ENCODE data around the gene LEMD1.
"Not testable (repeated sequence)": the region's sequence is repeated elsewhere in the genome, so short reads cannot be mapped to it uniquely, and the experiment has no call there.

Gene LEMD1

GRCh38 chr1:205424901-205425600 is 3.2 kb upstream of the LEMD1 start:
- Mint-ChIP-seq H3K9me3 (no peaks in the 10 kb centered on the region), H3K27me3 (ENCODE audit: low read depth) (peaks cover 75% of the 10 kb centered on the region), H3K36me3 (ENCODE audit: low read depth) (no peaks in the 10 kb centered on the region), H3K4me3 (no peak overlapping the region), H3K4me1 (ENCODE audit: low read depth) (no peaks in the 10 kb centered on the region), H3K27ac (no peak overlapping the region)

- no peaks in the 10 kb centered on the region for H3K9me3 Mint-ChIP-seq
- no peaks in the 10 kb centered on the region for H3K4me1 Mint-ChIP-seq (ENCODE audit: low read depth)
- no peaks in the 10 kb centered on the region for H3K36me3 Mint-ChIP-seq (ENCODE audit: low read depth)
- peaks cover 73% of the 10 kb centered on the region for H3K27me3 Mint-ChIP-seq (ENCODE audit: low read depth)
- H3K27ac Mint-ChIP-seq, result no peak overlapping the region
- H3K4me3 Mint-ChIP-seq, result no peak overlapping the region
These were observed 2.1 kb upstream of the LEMD1 start for GRCh38 chr1:205423814-205424399.

- no peaks in the 10 kb centered on the region for H3K36me3 Mint-ChIP-seq (ENCODE audit: low read depth)
- H3K27ac Mint-ChIP-seq, result no peak overlapping the region
- no peak overlapping the region for H3K4me3 Mint-ChIP-seq
- H3K27me3 Mint-ChIP-seq (ENCODE audit: low read depth), result peaks cover 68% of the 10 kb centered on the region
- no peaks in the 10 kb centered on the region for H3K9me3 Mint-ChIP-seq
- H3K4me1 Mint-ChIP-seq (ENCODE audit: low read depth), result no peaks in the 10 kb centered on the region
These were observed 1.3 kb upstream of the LEMD1 start for GRCh38 chr1:205422993-205423642.

GRCh38 chr1:205420938-205421337 is 918 bp downstream of the LEMD1 start:
- Mint-ChIP-seq H3K4me1 (ENCODE audit: low read depth) (no peaks in the 10 kb centered on the region), H3K36me3 (ENCODE audit: low read depth) (no peaks in the 10 kb centered on the region), H3K27ac (no peak overlapping the region), H3K4me3 (no peak overlapping the region), H3K9me3 (no peaks in the 10 kb centered on the region), H3K27me3 (ENCODE audit: low read depth) (peaks cover 55% of the 10 kb centered on the region)

- Mint-ChIP-seq H3K4me1 (ENCODE audit: low read depth) (no peaks in the 10 kb centered on the region), H3K9me3 (no peaks in the 10 kb centered on the region), H3K4me3 (no peak overlapping the region), H3K36me3 (ENCODE audit: low read depth) (no peaks in the 10 kb centered on the region), H3K27ac (no peak overlapping the region), H3K27me3 (ENCODE audit: low read depth) (peaks cover 47% of the 10 kb centered on the region)
These were observed 3.8 kb downstream of the LEMD1 start for GRCh38 chr1:205417870-205418635.

GRCh38 chr1:205416322-205416721 is 5.5 kb downstream of the LEMD1 start:
- Mint-ChIP-seq H3K27ac (no peak overlapping the region), H3K27me3 (ENCODE audit: low read depth) (peaks cover 32% of the 10 kb centered on the region), H3K9me3 (no peaks in the 10 kb centered on the region), H3K4me1 (ENCODE audit: low read depth) (no peaks in the 10 kb centered on the region), H3K4me3 (no peak overlapping the region), H3K36me3 (ENCODE audit: low read depth) (no peaks in the 10 kb centered on the region)

- Mint-ChIP-seq H3K9me3 (no peaks in the 10 kb centered on the region), H3K4me3 (no peak overlapping the region), H3K4me1 (ENCODE audit: low read depth) (peaks cover 1% of the 10 kb centered on the region), H3K36me3 (ENCODE audit: low read depth) (no peaks in the 10 kb centered on the region), H3K27me3 (ENCODE audit: low read depth) (peaks cover 26% of the 10 kb centered on the region), H3K27ac (no peak overlapping the region)
These were observed 11.1 kb downstream of the LEMD1 start for GRCh38 chr1:205410581-205411298.

- Mint-ChIP-seq H3K27me3 (ENCODE audit: low read depth) (peaks cover 41% of the 10 kb centered on the region), H3K4me1 (ENCODE audit: low read depth) (peaks cover 1% of the 10 kb centered on the region), H3K36me3 (ENCODE audit: low read depth) (no peaks in the 10 kb centered on the region), H3K4me3 (no peak overlapping the region), H3K9me3 (no peaks in the 10 kb centered on the region), H3K27ac (no peak overlapping the region)
These were observed 13.9 kb downstream of the LEMD1 start for GRCh38 chr1:205407970-205408369.

- H3K36me3 Mint-ChIP-seq (ENCODE audit: low read depth); H3K27ac Mint-ChIP-seq; H3K4me3 Mint-ChIP-seq; H3K9me3 Mint-ChIP-seq; H3K4me1 Mint-ChIP-seq (ENCODE audit: low read depth): not testable (repeated sequence)
- H3K27me3 Mint-ChIP-seq (ENCODE audit: low read depth), result peaks cover 45% of the 10 kb centered on the region
These were observed 15.6 kb downstream of the LEMD1 start for GRCh38 chr1:205406252-205406651.

- H3K27me3 Mint-ChIP-seq (ENCODE audit: low read depth), result peaks cover 36% of the 10 kb centered on the region
- not testable (repeated sequence) for H3K27ac Mint-ChIP-seq; H3K9me3 Mint-ChIP-seq; H3K4me1 Mint-ChIP-seq (ENCODE audit: low read depth); H3K4me3 Mint-ChIP-seq; H3K36me3 Mint-ChIP-seq (ENCODE audit: low read depth)
These were observed 17.4 kb downstream of the LEMD1 start for GRCh38 chr1:205404484-205404883.

GRCh38 chr1:205398586-205398985 is 23.3 kb downstream of the LEMD1 start:
- peaks cover 52% of the 10 kb centered on the region for H3K27me3 Mint-ChIP-seq (ENCODE audit: low read depth)
- H3K4me3 Mint-ChIP-seq, result no peak overlapping the region
- H3K36me3 Mint-ChIP-seq (ENCODE audit: low read depth), result no peaks in the 10 kb centered on the region
- no peaks in the 10 kb centered on the region for H3K9me3 Mint-ChIP-seq
- H3K4me1 Mint-ChIP-seq (ENCODE audit: low read depth), result peaks cover 2% of the 10 kb centered on the region
- H3K27ac Mint-ChIP-seq, result no peak overlapping the region

- peaks cover 2% of the 10 kb centered on the region for H3K4me1 Mint-ChIP-seq (ENCODE audit: low read depth)
- H3K27ac Mint-ChIP-seq, result no peak overlapping the region
- H3K27me3 Mint-ChIP-seq (ENCODE audit: low read depth), result peaks cover 54% of the 10 kb centered on the region
- no peaks in the 10 kb centered on the region for H3K9me3 Mint-ChIP-seq
- H3K4me3 Mint-ChIP-seq, result no peak overlapping the region
- no peaks in the 10 kb centered on the region for H3K36me3 Mint-ChIP-seq (ENCODE audit: low read depth)
These were observed 24.8 kb downstream of the LEMD1 start for GRCh38 chr1:205396967-205397616.

GRCh38 chr1:205395616-205396015 is 26.2 kb downstream of the LEMD1 start:
- Mint-ChIP-seq H3K4me3 (no peak overlapping the region), H3K9me3 (no peaks in the 10 kb centered on the region), H3K27ac (no peak overlapping the region), H3K27me3 (ENCODE audit: low read depth) (peaks cover 61% of the 10 kb centered on the region), H3K4me1 (ENCODE audit: low read depth) (peaks cover 2% of the 10 kb centered on the region), H3K36me3 (ENCODE audit: low read depth) (no peaks in the 10 kb centered on the region)

- Mint-ChIP-seq H3K4me3 (no peak overlapping the region), H3K27me3 (ENCODE audit: low read depth) (peaks cover 54% of the 10 kb centered on the region), H3K36me3 (ENCODE audit: low read depth) (no peaks in the 10 kb centered on the region), H3K9me3 (no peaks in the 10 kb centered on the region), H3K4me1 (ENCODE audit: low read depth) (peaks cover 2% of the 10 kb centered on the region), H3K27ac (no peak overlapping the region)
These were observed 29.2 kb downstream of the LEMD1 start for GRCh38 chr1:205392650-205393049.
